K562 (cell line): ENCODE results near the gene UBXN6. TPM values are rescaled to one million over a fixed set of nuclear protein-coding genes. Genes with fewer than 3 reads are reported as not detected.

Source experiments
- ATAC-seq: fragments of 200-7000 bp; cut with Tn5 transposase; 3 replicates; pipeline ENCODE4 v1.9.1; 2020; ENCODE audit warnings: moderate library complexity
- BruUV-seq: library from RNA; stranded (reverse); fragments of 400-500 nt; replicated peaks from 2 replicates; lab custom pipeline; 2021; lab: Mats Ljungman, UMichigan
- CTCF ChIA-PET: fragments of 300-600 bp; formaldehyde crosslinking; extraction: SDS; loops from one replicate; lab custom pipeline; 2021; ENCODE audit warnings: low intra/inter-chr PET ratio; lab: Yijun Ruan, JAX
- POLR2A ChIA-PET: fragments of 300-600, 350-650 bp; sonication (Branson Sonifier 250); formaldehyde crosslinking; extraction: SDS; loops from one replicate; lab custom pipeline; 2021; ENCODE audit warnings: antibody characterized with exemption, inconsistent platforms; lab: Yijun Ruan, JAX
- DNase-seq, 4 experiments: peaks; one replicate each; pipeline versions ENCODE4 v3.0.0 to v3.0.0-alpha.2; 2011 to 2018; ENCODE audit warnings: low spot score in 3 of 4, mixed read lengths in 3 of 4; ENCODE audit errors: extremely low read depth in 1 of 4
- FAIRE-seq: peaks from 2 replicates; lab custom pipeline; 2011; peaks lifted over from hg19 to GRCh38; lab: Jason Lieb, UNC
- H2AFZ ChIP-seq: 2 replicates; pipeline ENCODE4 v1.6.0; 2011; ENCODE audit warnings: low read depth, low read length, control low read depth, inconsistent platforms
- H3K27ac ChIP-seq: fragments of 200-600 bp; 3 replicates; pipeline ENCODE4 v1.8.0; 2011; ENCODE audit warnings: low read depth, mild to moderate bottlenecking, control low read depth, inconsistent platforms, low read length, moderate library complexity, mixed read lengths; ENCODE audit errors: extremely low read depth
- H3K27me3 ChIP-seq, 2 experiments: fragments of 300-600 bp in 1 of 2; 2 replicates in 1 of 2; 3 replicates in 1 of 2; pipeline versions ENCODE4 v1.6.0 to v1.8.0; 2011; ENCODE audit warnings: inconsistent platforms in 2 of 2, low read length in 2 of 2, mild to moderate bottlenecking in 1 of 2, mixed read lengths in 1 of 2, moderate library complexity in 1 of 2; ENCODE audit not compliant: control insufficient read depth in 2 of 2, insufficient read depth in 2 of 2
- H3K36me3 ChIP-seq: fragments of 300-600 bp; 3 replicates; pipeline ENCODE4 v1.8.0; 2011; ENCODE audit warnings: mild to moderate bottlenecking, low read length, inconsistent platforms; ENCODE audit not compliant: control insufficient read depth, insufficient read depth
- H3K4me1 ChIP-seq, 2 experiments: fragments of 200-600 bp in 1 of 2; replicated peaks in 1 of 2; 2 replicates in 1 of 2; 3 replicates in 1 of 2; pipeline versions ENCODE4 v1.5.1 to v1.8.0; 2011; ENCODE audit warnings: inconsistent platforms in 2 of 2, low read length in 2 of 2, mild to moderate bottlenecking in 1 of 2, mixed read lengths in 1 of 2, moderate library complexity in 1 of 2; ENCODE audit not compliant: control insufficient read depth in 2 of 2, insufficient read depth in 2 of 2
- H3K4me2 ChIP-seq: 2 replicates; pipeline ENCODE4 v1.6.1; 2011; ENCODE audit warnings: low read length, control low read depth, inconsistent platforms, mixed read lengths; ENCODE audit not compliant: insufficient read depth
- H3K4me3 ChIP-seq: fragments of 200-600 bp; sonication (generic), shearing (Covaris generic); 2 replicates; pipeline ENCODE4 v1.5.1; 2016; ENCODE audit warnings: control low read depth, inconsistent platforms
- H3K79me2 ChIP-seq: fragments of 200-600 bp; 3 replicates; pipeline ENCODE4 v1.8.0; 2011; ENCODE audit warnings: low read length, inconsistent platforms; ENCODE audit not compliant: control insufficient read depth, insufficient read depth
- H3K9ac ChIP-seq, 2 experiments: 2 replicates each; pipeline versions ENCODE4 v1.6.0 to v1.6.1; 2011; ENCODE audit warnings: low read depth in 2 of 2, low read length in 2 of 2, control low read depth in 1 of 2, inconsistent platforms in 1 of 2, mild to moderate bottlenecking in 1 of 2, mixed read lengths in 1 of 2; ENCODE audit not compliant: insufficient read depth in 1 of 2
- H3K9me1 ChIP-seq: one replicate; pipeline ENCODE4 v1.6.0; 2011; ENCODE audit warnings: inconsistent platforms, mild to moderate bottlenecking, low read length, moderate library complexity; ENCODE audit not compliant: control insufficient read depth, insufficient read depth
- H3K9me3 ChIP-seq: replicated peaks from 2 replicates; pipeline ENCODE4 v1.5.1; 2011; ENCODE audit warnings: low read depth, low read length, inconsistent platforms; ENCODE audit not compliant: control insufficient read depth, insufficient read depth
- H4K20me1 ChIP-seq: replicated peaks from 2 replicates; pipeline ENCODE4 v1.6.1; 2011; ENCODE audit warnings: low read length, inconsistent platforms, mixed read lengths; ENCODE audit not compliant: control insufficient read depth, insufficient read depth
- CGGBP1 ChIP-seq: fragments of 250-450 bp; sonication (Bioruptor Pico); IDR thresholded peaks from 2 replicates; pipeline ENCODE4 v1.9.0; 2021; ENCODE audit warnings: mild to moderate bottlenecking
- CREM ChIP-seq: IDR thresholded peaks from 2 replicates; pipeline ENCODE4 v1.6.1; 2014; ENCODE audit warnings: antibody characterized with exemption, low read depth
- HIVEP1 ChIP-seq: fragments of 250-450 bp; sonication (Bioruptor Pico); IDR thresholded peaks from 2 replicates; pipeline ENCODE4 v1.4.0; 2020; ENCODE audit warnings: mild to moderate bottlenecking
- HMG20B ChIP-seq: fragments of 250-450 bp; sonication (Bioruptor Pico); IDR thresholded peaks from 2 replicates; pipeline ENCODE4 v1.5.0; 2021; ENCODE audit warnings: mild to moderate bottlenecking
- JUNB ChIP-seq: fragments of 450-650 bp; formaldehyde crosslinking; conservative IDR thresholded peaks from 2 replicates; pipeline ENCODE4 v1.4.0; 2020; ENCODE audit warnings: mild to moderate bottlenecking
- MAFF ChIP-seq: IDR thresholded peaks from 2 replicates; pipeline ENCODE4 v1.6.1; 2012; ENCODE audit warnings: low read length, improper control_type of control experiment
- NCOA2 ChIP-seq, 2 experiments: fragments of 450-650 bp; IDR thresholded peaks; 2 replicates each; pipeline ENCODE4 v1.6.1; 2018; ENCODE audit warnings: mild to moderate bottlenecking in 2 of 2, moderate library complexity in 1 of 2; ENCODE audit not compliant: partially characterized antibody in 2 of 2
- NFXL1 ChIP-seq: fragments of 450-650 bp; formaldehyde crosslinking; IDR thresholded peaks from 2 replicates; pipeline ENCODE4 v1.4.0; 2021; ENCODE audit warnings: mild to moderate bottlenecking
- PHF20 ChIP-seq: fragments of 450-650 bp; IDR thresholded peaks from 2 replicates; pipeline ENCODE4 v1.6.1; 2018; ENCODE audit not compliant: partially characterized antibody
- POLR2B ChIP-seq: fragments of 450-650 bp; IDR thresholded peaks from 2 replicates; pipeline ENCODE4 v1.6.1; 2018; ENCODE audit warnings: low read depth; ENCODE audit not compliant: partially characterized antibody
- TAF1 ChIP-seq: IDR thresholded peaks from 2 replicates; pipeline ENCODE4 v1.6.1; 2011; ENCODE audit warnings: mild to moderate bottlenecking, low read length, moderate library complexity; ENCODE audit not compliant: insufficient read depth, control insufficient read depth, severe bottlenecking; ENCODE audit errors: extremely low read depth
- TCF15 ChIP-seq: fragments of 250-450 bp; sonication (Bioruptor Pico); IDR thresholded peaks from 2 replicates; pipeline ENCODE4 v1.8.0; 2022; ENCODE audit warnings: moderate library complexity, mild to moderate bottlenecking, inconsistent platforms
- TEAD1 ChIP-seq, 2 experiments: fragments of 450-650 bp in 1 of 2; sonication (generic) in 1 of 2; formaldehyde crosslinking; IDR thresholded peaks; 2 replicates each; pipeline versions ENCODE4 v1.4.0 to v1.8.0; 2020 to 2022; ENCODE audit warnings: mild to moderate bottlenecking in 2 of 2, missing genetic modification reagents in 1 of 2
- ZNF449 ChIP-seq: fragments of 250-450 bp; sonication (Bioruptor Pico); IDR thresholded peaks from 2 replicates; pipeline ENCODE4 v1.8.0; 2022; ENCODE audit warnings: moderate library complexity, mild to moderate bottlenecking, inconsistent platforms
- ZNF551 ChIP-seq: fragments of 250-450 bp; sonication (Bioruptor Pico); IDR thresholded peaks from 2 replicates; pipeline ENCODE4 v1.5.0; 2021; ENCODE audit warnings: mild to moderate bottlenecking, moderate library complexity
- ZNF583 ChIP-seq: fragments of 250-450 bp; sonication (Bioruptor Pico); IDR thresholded peaks from 2 replicates; pipeline ENCODE4 v1.4.0; 2020
- ZNF589 ChIP-seq: fragments of 200-800 bp; sonication (Bioruptor generic); IDR thresholded peaks from 2 replicates; pipeline ENCODE4 v1.6.1; 2016; ENCODE audit warnings: low read depth, missing genetic modification characterization, missing compliant biosample characterization
- ZNF655 ChIP-seq: fragments of 250-450 bp; sonication (Bioruptor Pico); IDR thresholded peaks from 2 replicates; pipeline ENCODE4 v1.5.0; 2021
- ZNF764 ChIP-seq: fragments of 250-450 bp; sonication (Bioruptor Pico); IDR thresholded peaks from 2 replicates; pipeline ENCODE4 v1.4.0; 2020; ENCODE audit warnings: low read depth, mild to moderate bottlenecking, moderate library complexity
- ZNF830 ChIP-seq: fragments of 250-450 bp; sonication (Bioruptor Pico); IDR thresholded peaks from 2 replicates; pipeline ENCODE4 v1.5.0; 2021; ENCODE audit warnings: mild to moderate bottlenecking
- WGBS: fragments of 100-300 bp; shearing (Covaris generic); methylation state at CpG from one replicate; pipeline ENCODE4 v1.1.6; 2016; ENCODE audit warnings: low coverage, mixed read lengths; ENCODE audit not compliant: insufficient coverage; ENCODE audit errors: missing lambda C conversion rate; 5-methylcytosine and 5-hydroxymethylcytosine counted together
- in situ Hi-C: fragments of 300-500 bp; cut with MboI; formaldehyde crosslinking; loops from 4 replicates; pipeline ENCODE4 v1.15.0; 2018; ENCODE audit warnings: inconsistent platforms, mixed read lengths
- intact Hi-C: fragments of 100-400 bp; cut with micrococcal nuclease; formaldehyde crosslinking; loops from 2 replicates; pipeline ENCODE4 v1.14.2; 2022
- polyA plus RNA-seq, 8 experiments: library from polyadenylated mRNA; depleted of rRNA in 4 of 8; stranded (reverse) in 5 of 8; unstranded in 3 of 8; fragments of >200 nt; fragmentation: Nextera tagmentation in 2 of 8; fragmentation: Illumina TruSeq in 1 of 8; extraction: Ambion mirVana in 2 of 8; extraction: Trizol in 1 of 8; gene quantifications; 2 replicates each; pipeline versions ENCODE4 v1.2.1 to v1.2.3, GENCODE V29; 2011 to 2014; ENCODE audit warnings: inconsistent platforms in 1 of 8, missing spikeins in 1 of 8
- total RNA-seq, 7 experiments: library from RNA; depleted of rRNA in 6 of 7; stranded (reverse); fragments of >200 nt in 6 of 7; fragmentation: Illumina TruSeq in 2 of 7; extraction: Trizol in 2 of 7; gene quantifications; 2 replicates each; pipeline versions ENCODE4 v1.2.1 to v1.2.3, GENCODE V29; 2011 to 2021; ENCODE audit warnings: low replicate concordance in 1 of 7

The UBXN6 gene
- total and polyA plus RNA-seq, 9 of the 15 experiments (the other 6 are each of a cell fraction or from before 2014, with no cell fraction given) = 0.48 to 90.2 (median 29.5) TPM

- DNase-seq = no peak
- BruUV-seq = no TSS peak
- Histone ChIP-seq H4K20me1 (no peaks in the 10 kb centered on the region; the same call in 1 of the 2 replicates), H3K36me3 (peaks cover 79% of the 10 kb centered on the region; the same call in 2 of the 3 replicates), H3K9ac (no peak overlapping the region), H3K27me3 (no peaks in the 10 kb centered on the region), H3K4me2 (no peak overlapping the region), H3K4me1 (peaks cover 0 to 20% of the 10 kb centered on the region in 2 experiments; a peak in 3 of 5 replicates), H3K9me1 (peaks cover 4% of the 10 kb centered on the region), H3K4me3 (no peak overlapping the region), H3K9me3 (no peaks in the 10 kb centered on the region), H3K79me2 (peaks cover 2% of the 10 kb centered on the region; the same call in 1 of the 3 replicates), H3K27ac (no peak overlapping the region), H2AFZ (no peak overlapping the region)
- POLR2A ChIA-PET = no interaction called here
- no peak for TF ChIP-seq ZNF583 (CRISPR knock-in tag)
- TF ChIP-seq NCOA2 (IDR thresholded peaks at IDR 0.05; ENCODE audit: partially characterized antibody in 2 of 2) = no peak
- TF ChIP-seq POLR2B = no peak
- no peak for TF ChIP-seq CGGBP1 (CRISPR knock-in tag)
- no peak for TF ChIP-seq HIVEP1
- TF ChIP-seq JUNB = no peak
- TF ChIP-seq ZNF764 (CRISPR knock-in tag) = no peak
- TF ChIP-seq NFXL1 (CRISPR knock-in tag) = no peak
- TF ChIP-seq TAF1 = no peak
- TF ChIP-seq HMG20B (CRISPR knock-in tag) = no peak
- no peak for TF ChIP-seq TEAD1 (CRISPR knock-in tag; IDR thresholded peaks at IDR 0.05)
- TF ChIP-seq ZNF655 (CRISPR knock-in tag) = no peak
- TF ChIP-seq CREM = no peak
- no peak for TF ChIP-seq ZNF551 (CRISPR knock-in tag)
- no peak for TF ChIP-seq ZNF589
- no peak for TF ChIP-seq TCF15 (CRISPR knock-in tag)
- TF ChIP-seq PHF20 = no peak
- TF ChIP-seq MAFF = no peak
- TF ChIP-seq ZNF830 = no peak
- no peak for TF ChIP-seq ZNF449 (CRISPR knock-in tag)
- CTCF ChIA-PET = no interaction called here
- in situ Hi-C loops = no loop called here
- no peak for ATAC-seq
- no peak for FAIRE-seq
- intact Hi-C loops = no loop called here
- 90% methylated on average over 12 of the region's 12 CpGs for WGBS
Observed at GRCh38 chr19:4439243-4439642, 18.4 kb downstream of the UBXN6 start.
